Activated naive CD4-positive, alpha-beta T cell treated with anti-CD3 and anti-CD28 coated beads, Interleukin-2, amount 50 U/mL, for 16 hours (primary cell): Measurements from ENCODE around the gene LRRC8D.

ENCODE experiments used
- DNase-seq: peaks from one replicate; pipeline ENCODE4 v3.0.0-alpha.2; 2020

The LRRC8D gene

GRCh38 chr1:89942825-89943658 lies 122.2 kb downstream of the LRRC8D start:
- DNase-seq, result no peak

- no peak for DNase-seq
These were observed 123.3 kb downstream of the LRRC8D start for GRCh38 chr1:89943846-89944781.

- no peak for DNase-seq
These were observed 125.1 kb downstream of the LRRC8D start for GRCh38 chr1:89945852-89946476.

GRCh38 chr1:89946532-89946931 lies 125.7 kb downstream of the LRRC8D start:
- DNase-seq, result no peak

GRCh38 chr1:89948722-89949345 lies 128.0 kb downstream of the LRRC8D start:
- no peak for DNase-seq

- DNase-seq, result no peak
These were observed 129.3 kb downstream of the LRRC8D start for GRCh38 chr1:89949991-89950624.

- no peak for DNase-seq
These were observed 129.9 kb downstream of the LRRC8D start for GRCh38 chr1:89950703-89951102.

GRCh38 chr1:89951766-89952604 lies 131.2 kb downstream of the LRRC8D start:
- DNase-seq, result no peak

- no peak for DNase-seq
These were observed 131.8 kb downstream of the LRRC8D start for GRCh38 chr1:89952605-89953130.

GRCh38 chr1:89953131-89953626 lies 132.3 kb downstream of the LRRC8D start:
- DNase-seq, result peak; percentile 19

- DNase-seq, result no peak
These were observed 133.1 kb downstream of the LRRC8D start for GRCh38 chr1:89953929-89954328.

GRCh38 chr1:89954401-89954800 lies 133.6 kb downstream of the LRRC8D start:
- DNase-seq, result no peak

- DNase-seq, result no peak
These were observed 134.7 kb downstream of the LRRC8D start for GRCh38 chr1:89955311-89956205.

- DNase-seq, result no peak
These were observed 136.3 kb downstream of the LRRC8D start for GRCh38 chr1:89957107-89957506.

- DNase-seq, result no peak
These were observed 138.2 kb downstream of the LRRC8D start for GRCh38 chr1:89958851-89959654.

- DNase-seq, result no peak
These were observed 138.9 kb downstream of the LRRC8D start for GRCh38 chr1:89959719-89960118.

GRCh38 chr1:89962024-89962741 lies 141.4 kb downstream of the LRRC8D start:
- DNase-seq, result no peak

- DNase-seq, result no peak
These were observed 141.9 kb downstream of the LRRC8D start for GRCh38 chr1:89962742-89963075.
